Natural killer cell (primary cell): Measurements from ENCODE around the gene MTUS2. TPM values are rescaled to one million over a fixed set of nuclear protein-coding genes. Genes with fewer than 3 reads are reported as not detected.
"Not testable (repeated sequence)": the region's sequence is repeated elsewhere in the genome, so short reads cannot be mapped to it uniquely, and the experiment has no call there.

Experiments
- ATAC-seq, 3 donors: fragments of 150-1000 bp in 2 of 3; fragments of 200-7000 bp in 1 of 3; cut with Tn5 transposase; 1 replicate in 1 of 3; 2 replicates in 2 of 3; pipeline ENCODE4 v1.10.0; 2021; ENCODE audit warnings: mild to moderate bottlenecking in 2 of 3, moderate library complexity in 2 of 3
- DNase-seq, 2 donors: peaks; one replicate each; pipeline versions ENCODE4 v3.0.0 to v3.0.0-alpha.2; 2013 to 2021; ENCODE audit warnings: mixed read lengths in 1 of 2
- H3K27ac ChIP-seq: one replicate; pipeline ENCODE4 v1.5.1; 2013; ENCODE audit warnings: mild to moderate bottlenecking, low read length
- H3K27me3 ChIP-seq: one replicate; pipeline ENCODE4 v1.6.1; 2013; ENCODE audit warnings: low read length; ENCODE audit not compliant: control insufficient read depth, insufficient read depth
- H3K36me3 ChIP-seq: one replicate; pipeline ENCODE4 v1.6.1; 2013; ENCODE audit warnings: low read length; ENCODE audit not compliant: control insufficient read depth, insufficient read depth
- H3K4me1 ChIP-seq: one replicate; pipeline ENCODE4 v1.6.1; 2013; ENCODE audit warnings: low read length; ENCODE audit not compliant: control insufficient read depth, insufficient read depth
- H3K4me3 ChIP-seq: one replicate; pipeline ENCODE4 v1.5.1; 2013; ENCODE audit warnings: low read length
- H3K9me3 ChIP-seq: one replicate; pipeline ENCODE4 v1.6.1; 2013; ENCODE audit warnings: low read length; ENCODE audit not compliant: control insufficient read depth, insufficient read depth
- H3K27ac Mint-ChIP-seq, 2 donors: one replicate each; pipeline ENCODE4 v1.8.0; 2022; ENCODE audit warnings: mild to moderate bottlenecking in 2 of 2, mixed read lengths in 2 of 2, moderate library complexity in 1 of 2
- H3K27me3 Mint-ChIP-seq, 2 donors: one replicate each; pipeline ENCODE4 v1.8.0; 2022; ENCODE audit warnings: low read depth in 2 of 2, mixed read lengths in 2 of 2
- H3K36me3 Mint-ChIP-seq: one replicate; pipeline ENCODE4 v1.8.0; 2022; ENCODE audit warnings: mixed read lengths
- H3K4me1 Mint-ChIP-seq, 2 donors: one replicate each; pipeline ENCODE4 v1.8.0; 2022; ENCODE audit warnings: mixed read lengths in 2 of 2
- H3K4me3 Mint-ChIP-seq: one replicate; pipeline ENCODE4 v1.8.0; 2022; ENCODE audit warnings: mild to moderate bottlenecking, moderate library complexity, mixed read lengths
- H3K9me3 Mint-ChIP-seq, 2 donors: one replicate each; pipeline ENCODE4 v1.8.0; 2022; ENCODE audit warnings: mixed read lengths in 2 of 2
- CTCF ChIP-seq: fragments of 200-600 bp; IDR thresholded peaks from one replicate; pipeline ENCODE4 v1.8.0; 2022; ENCODE audit warnings: antibody characterized with exemption
- WGBS: methylation state at CpG from one replicate; pipeline ENCODE4 v1.1.7; 2013; ENCODE audit warnings: missing lambda C conversion rate; ENCODE audit not compliant: insufficient coverage; 5-methylcytosine and 5-hydroxymethylcytosine counted together
- intact Hi-C: fragments of 100-400 bp; cut with micrococcal nuclease; formaldehyde crosslinking; loops from one replicate; pipeline ENCODE4 v1.14.2; 2022
- total RNA-seq, 4 donors: library from RNA; stranded (reverse); fragments of 120-200 nt in 1 of 4; gene quantifications; one replicate each; pipeline versions ENCODE4 v1.2.3 to v1.2.4, GENCODE V29; 2013 to 2022

Gene MTUS2
- total RNA-seq, 3 donors from 2014 or later (not counting 1 experiment from before 2014, with no cell fraction given) = not detected

DNA sequence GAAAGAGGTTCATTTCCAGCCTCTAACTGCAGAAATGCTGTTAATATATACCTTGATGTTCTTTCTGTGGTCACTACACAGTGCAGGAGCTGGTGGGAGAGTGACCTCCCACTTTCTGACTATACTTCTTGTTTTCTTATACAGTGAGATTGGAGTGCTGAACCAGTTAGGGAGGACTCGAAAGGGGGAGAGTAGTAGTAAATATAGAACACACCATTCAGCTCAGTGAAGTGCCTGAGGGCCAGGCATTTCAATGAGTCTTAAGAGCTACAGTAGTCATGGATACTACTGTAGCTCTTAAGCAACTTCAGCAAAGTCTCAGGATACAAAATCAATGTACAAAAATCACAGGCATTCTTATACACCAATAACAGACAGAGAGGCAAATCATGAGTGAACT is 372.9 kb downstream of the MTUS2 start:
- no peak for ATAC-seq
- intact Hi-C loops = no loop called here
- TF ChIP-seq CTCF = no peak
- Mint-ChIP-seq H3K4me3 (no peak overlapping the region), H3K27me3 (no peaks in the 10 kb centered on the region), H3K4me1 (no peaks in the 10 kb centered on the region), H3K36me3 (no peaks in the 10 kb centered on the region), H3K27ac (no peak overlapping the region), H3K9me3 (peaks cover 13 to 19% of the 10 kb centered on the region in 2 donors)
- no peak overlapping the region for H3K27ac ChIP-seq
- no peaks in the 10 kb centered on the region for H3K27me3 ChIP-seq
- WGBS = no CpG with 5 or more reads among the region's 1 CpG
- H3K4me1 ChIP-seq = no peaks in the 10 kb centered on the region
- no peak overlapping the region for H3K4me3 ChIP-seq
- H3K36me3 ChIP-seq = no peaks in the 10 kb centered on the region
- peaks cover 3% of the 10 kb centered on the region for H3K9me3 ChIP-seq
- DNase-seq = no peak

- H3K9me3 Mint-ChIP-seq = peaks cover 11 to 15% of the 10 kb centered on the region in 2 donors
- H3K4me1 Mint-ChIP-seq = no peaks in the 10 kb centered on the region
- Histone ChIP-seq H3K27me3 (no peaks in the 10 kb centered on the region), H3K4me3 (no peak overlapping the region), H3K27ac (no peak overlapping the region), H3K36me3 (no peaks in the 10 kb centered on the region), H3K9me3 (peaks cover under 1% of the 10 kb centered on the region), H3K4me1 (no peaks in the 10 kb centered on the region)
- ATAC-seq = no peak
- no peaks in the 10 kb centered on the region for H3K36me3 Mint-ChIP-seq
- intact Hi-C loops = no loop called here
- no peak for DNase-seq
- H3K27ac Mint-ChIP-seq = no peak overlapping the region
- H3K27me3 Mint-ChIP-seq = no peaks in the 10 kb centered on the region
- H3K4me3 Mint-ChIP-seq = no peak overlapping the region
- 69% methylated on average over 3 of the region's 3 CpGs for WGBS
- no peak for TF ChIP-seq CTCF
Measured at GRCh38 chr13:29195456-29195855, 375.3 kb downstream of the MTUS2 start.

GRCh38 chr13:29196409-29197074 is 376.4 kb downstream of the MTUS2 start:
- H3K27ac ChIP-seq = no peak overlapping the region
- peaks cover 12 to 15% of the 10 kb centered on the region in 2 donors for H3K9me3 Mint-ChIP-seq
- no peaks in the 10 kb centered on the region for H3K9me3 ChIP-seq
- no peaks in the 10 kb centered on the region for H3K36me3 Mint-ChIP-seq
- WGBS = 27% methylated on average over 1 of the region's 2 CpGs
- no peaks in the 10 kb centered on the region for H3K4me1 Mint-ChIP-seq
- no peaks in the 10 kb centered on the region for H3K36me3 ChIP-seq
- no peak for TF ChIP-seq CTCF
- H3K4me3 Mint-ChIP-seq = no peak overlapping the region
- intact Hi-C loops = no loop called here
- H3K27me3 ChIP-seq = no peaks in the 10 kb centered on the region
- H3K4me3 ChIP-seq = no peak overlapping the region
- DNase-seq (no peak), ATAC-seq (no peak)
- H3K27me3 Mint-ChIP-seq = no peaks in the 10 kb centered on the region
- no peaks in the 10 kb centered on the region for H3K4me1 ChIP-seq
- H3K27ac Mint-ChIP-seq = no peak overlapping the region

DNA sequence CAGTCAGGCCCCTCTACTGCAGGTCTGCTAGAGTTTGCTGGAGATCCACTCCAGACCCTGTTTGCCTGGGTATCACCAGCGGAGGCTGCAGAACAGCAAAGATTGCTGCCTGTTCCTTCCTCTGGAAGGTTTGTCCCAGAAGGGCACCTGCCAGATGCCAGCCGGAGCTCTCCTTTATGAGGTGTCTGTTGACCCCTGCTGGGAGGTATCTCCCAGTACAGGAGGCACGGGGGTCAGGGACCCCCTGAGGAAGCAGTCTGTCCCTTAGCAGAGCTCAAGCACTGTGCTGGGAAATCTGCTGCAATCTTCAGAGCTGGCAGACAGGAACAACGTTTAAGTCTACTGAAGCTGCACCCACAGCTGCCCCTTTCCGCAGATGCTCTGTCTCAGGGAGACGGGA is 382.6 kb downstream of the MTUS2 start:
- DNase-seq, H3K27ac ChIP-seq, H3K9me3 ChIP-seq, ATAC-seq, H3K27me3 ChIP-seq, intact Hi-C loops, H3K27ac Mint-ChIP-seq, H3K36me3 Mint-ChIP-seq, H3K4me1 Mint-ChIP-seq, H3K36me3 ChIP-seq, H3K4me3 ChIP-seq, H3K4me3 Mint-ChIP-seq, H3K27me3 Mint-ChIP-seq, H3K4me1 ChIP-seq: not testable (repeated sequence)
- 79% methylated on average over 6 of the region's 6 CpGs for WGBS
- peaks cover 11 to 17% of the 10 kb centered on the region in 2 donors for H3K9me3 Mint-ChIP-seq
